HL-60/S4 treated with phorbol 12-myristate 13-acetate at 8.2 ng/mL for 4 days and 3 days (cell line): ENCODE data around the gene PATL2.
"Not testable (repeated sequence)": the region's sequence is repeated elsewhere in the genome, so short reads cannot be mapped to it uniquely, and the experiment has no call there.

ENCODE experiments used
- in situ Hi-C: fragments of 300-500 bp; cut with MboI; formaldehyde crosslinking; loops from 2 replicates; pipeline ENCODE4 v1.15.0; 2022; ENCODE audit warnings: low sequenced_read_pairs

The PATL2 gene

DNA sequence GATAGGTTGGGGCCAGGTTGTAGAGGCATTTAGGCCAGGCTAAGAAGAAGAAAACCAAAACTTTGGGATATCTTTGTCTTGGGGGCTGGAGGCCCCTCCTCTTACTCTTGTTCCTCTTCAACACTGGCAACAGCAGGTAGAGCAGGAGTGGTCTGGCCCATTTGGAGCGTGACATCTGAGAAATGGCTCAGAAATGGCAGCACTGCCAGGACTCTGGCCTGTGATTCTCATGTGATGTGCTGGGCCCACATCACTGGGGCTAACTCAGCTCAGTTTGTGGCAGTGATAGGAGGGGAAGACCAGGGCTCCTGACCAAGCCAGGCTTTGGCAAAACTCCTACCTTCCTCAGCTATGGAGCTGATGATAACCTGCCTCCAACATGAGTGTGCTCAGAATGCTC lies 18.5 kb downstream of the PATL2 start:
- in situ Hi-C loops = no loop called here

DNA sequence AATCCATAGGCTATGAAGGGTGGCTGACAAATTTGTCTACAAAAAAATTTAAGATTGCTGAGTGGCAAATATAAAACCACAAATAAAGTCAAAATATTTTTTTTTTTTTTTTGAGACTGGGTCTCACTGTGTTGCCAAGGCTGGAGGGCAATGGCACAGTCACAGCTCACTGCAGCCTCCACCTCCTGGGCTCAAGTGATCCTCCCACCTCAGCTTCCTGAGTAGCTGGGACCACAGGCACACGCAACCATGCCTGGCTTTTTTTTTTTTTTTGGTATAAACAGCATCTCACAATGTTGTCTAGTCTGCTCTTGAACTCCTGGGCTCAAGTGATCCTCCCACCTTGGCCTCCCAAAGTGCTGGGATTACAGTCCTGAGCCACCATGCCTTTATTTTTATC lies 20.9 kb downstream of the PATL2 start:
- in situ Hi-C loops = not testable (repeated sequence)

DNA sequence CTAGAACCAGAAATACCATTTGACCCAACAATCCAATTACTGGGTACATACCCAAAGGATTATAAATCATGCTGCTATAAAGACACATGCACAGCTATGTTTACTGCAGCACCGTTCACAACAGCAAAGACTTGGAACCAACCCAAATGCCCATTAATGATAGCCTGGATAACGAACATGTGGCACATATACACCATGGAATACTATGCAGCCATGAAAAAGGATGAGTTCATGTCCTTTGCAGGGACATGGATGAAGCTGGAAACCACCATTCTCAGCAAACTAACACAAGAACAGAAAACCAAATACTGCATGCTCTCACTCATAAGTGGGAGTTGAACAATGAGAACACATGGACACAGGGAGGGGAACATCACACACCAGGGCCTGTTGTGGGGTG lies 21.8 kb downstream of the PATL2 start:
- in situ Hi-C loops = not testable (repeated sequence)

DNA sequence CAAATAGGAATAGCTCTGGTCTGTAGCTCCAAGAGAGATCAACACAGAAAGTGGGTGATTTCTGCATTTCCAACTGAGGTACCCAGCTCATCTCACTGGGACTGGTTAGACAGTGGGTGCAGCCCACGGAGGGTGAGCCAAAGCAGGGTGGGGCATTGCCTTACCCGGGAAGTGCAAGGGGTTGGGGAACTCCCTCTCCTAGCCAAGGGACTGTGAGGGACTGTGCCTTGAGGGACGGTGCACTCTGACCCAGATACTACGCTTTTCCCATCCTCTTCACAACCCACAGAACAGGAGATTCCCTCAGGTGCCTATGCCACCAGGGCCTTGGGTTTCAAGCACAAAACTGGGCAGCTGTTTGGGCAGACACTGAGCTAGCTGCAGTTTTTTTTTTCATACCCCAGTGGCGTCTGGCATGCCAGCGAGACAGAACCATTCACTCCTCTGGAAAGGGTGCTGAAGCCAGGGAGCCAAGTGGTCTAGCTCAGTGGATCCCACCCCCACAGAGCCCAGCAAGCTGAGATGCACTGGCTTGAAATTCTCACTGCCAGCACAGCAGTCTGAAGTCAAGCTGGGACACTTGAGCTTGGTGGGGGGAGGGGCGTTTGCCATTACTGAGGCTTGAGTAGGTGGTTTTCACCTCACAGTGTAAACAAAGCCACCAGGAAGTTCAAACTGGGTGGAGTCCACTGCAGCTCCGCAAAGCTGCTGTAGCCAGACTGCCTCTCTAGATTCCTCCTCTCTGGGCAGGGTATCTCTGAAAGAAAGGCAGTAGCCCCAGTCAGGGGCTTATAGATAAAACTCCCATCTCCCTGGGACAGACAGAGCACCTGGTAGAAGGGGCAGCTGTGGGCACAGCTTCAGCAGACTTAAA lies 28.1 kb downstream of the PATL2 start:
- in situ Hi-C loops = not testable (repeated sequence)

DNA sequence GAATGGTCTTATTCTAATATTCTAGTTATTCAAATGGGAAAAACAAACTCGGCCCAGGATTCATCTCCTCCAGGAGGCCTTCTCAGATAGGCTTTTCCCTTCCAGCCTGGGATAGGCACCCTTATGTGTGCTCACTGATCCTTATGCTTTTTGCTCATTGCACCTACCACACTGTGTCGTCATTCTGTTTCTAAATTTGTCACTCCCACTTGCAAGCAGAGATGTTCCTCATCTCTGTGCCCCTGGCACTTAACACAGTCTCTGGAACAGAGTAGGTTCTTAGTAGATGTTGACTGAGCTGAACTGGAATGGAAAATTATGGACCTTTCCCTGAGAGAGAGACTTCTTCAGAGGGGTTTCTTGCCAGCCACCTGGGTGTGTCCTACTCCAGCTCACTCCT lies 28.9 kb downstream of the PATL2 start:
- in situ Hi-C loops = no loop called here

DNA sequence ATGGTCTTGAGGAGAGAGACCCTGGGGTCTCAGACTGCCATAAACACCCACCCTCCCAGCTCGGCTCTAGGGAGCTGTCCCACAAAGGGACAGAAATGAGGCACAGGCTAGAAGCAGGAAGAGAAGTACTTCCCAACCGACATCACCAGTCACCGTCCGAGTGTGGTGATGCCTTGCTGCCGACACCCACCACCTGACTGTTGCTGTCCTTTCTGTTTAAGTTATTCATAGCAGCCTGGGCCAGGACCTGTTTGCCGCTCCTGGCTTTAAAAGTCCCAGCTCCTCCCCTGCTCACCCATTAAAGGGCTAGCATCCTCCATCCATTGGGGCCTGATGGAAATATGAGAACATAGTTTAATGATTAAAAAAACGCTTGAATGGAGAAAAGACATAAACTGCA lies 34.4 kb downstream of the PATL2 start:
- in situ Hi-C loops = no loop called here

DNA sequence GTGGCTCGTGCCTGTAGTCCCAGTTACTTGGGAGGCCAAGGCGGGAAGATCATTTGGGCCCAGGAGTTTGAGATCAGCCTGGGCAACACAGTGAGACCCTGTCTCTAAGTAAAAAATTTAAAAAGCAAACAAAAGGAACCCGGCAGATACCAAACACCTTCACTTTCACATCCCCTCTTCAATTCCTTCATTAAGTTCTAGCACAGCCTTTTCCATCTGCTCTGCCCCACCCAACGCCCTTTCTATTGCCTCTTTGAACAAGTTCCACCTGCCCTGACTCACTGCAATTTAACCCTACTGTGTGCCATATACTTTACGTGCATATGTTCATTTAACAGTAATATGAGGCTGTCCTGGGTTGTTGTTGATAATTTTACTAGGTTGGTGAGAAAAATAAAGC lies 35.2 kb downstream of the PATL2 start:
- in situ Hi-C loops = no loop called here

DNA sequence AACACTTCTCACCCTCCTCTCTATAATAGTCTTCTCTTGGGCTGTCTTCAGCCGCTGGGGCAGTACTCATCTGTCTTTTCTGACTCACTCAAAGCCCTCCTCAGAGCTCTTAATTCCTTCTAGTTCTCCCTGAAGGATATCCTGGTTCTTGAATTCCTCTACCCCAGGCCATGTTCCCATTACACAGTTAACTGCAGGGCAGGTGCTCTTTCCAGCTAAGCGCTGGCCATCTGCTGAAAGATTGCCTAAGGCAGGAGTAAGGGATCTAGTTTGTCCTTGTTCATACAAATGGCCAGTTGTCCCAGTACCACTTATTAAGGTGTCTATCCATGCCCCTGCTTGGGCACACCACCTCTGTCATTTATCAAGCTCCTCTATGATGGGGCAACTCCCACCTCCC lies 37.5 kb downstream of the PATL2 start:
- in situ Hi-C loops = no loop called here

DNA sequence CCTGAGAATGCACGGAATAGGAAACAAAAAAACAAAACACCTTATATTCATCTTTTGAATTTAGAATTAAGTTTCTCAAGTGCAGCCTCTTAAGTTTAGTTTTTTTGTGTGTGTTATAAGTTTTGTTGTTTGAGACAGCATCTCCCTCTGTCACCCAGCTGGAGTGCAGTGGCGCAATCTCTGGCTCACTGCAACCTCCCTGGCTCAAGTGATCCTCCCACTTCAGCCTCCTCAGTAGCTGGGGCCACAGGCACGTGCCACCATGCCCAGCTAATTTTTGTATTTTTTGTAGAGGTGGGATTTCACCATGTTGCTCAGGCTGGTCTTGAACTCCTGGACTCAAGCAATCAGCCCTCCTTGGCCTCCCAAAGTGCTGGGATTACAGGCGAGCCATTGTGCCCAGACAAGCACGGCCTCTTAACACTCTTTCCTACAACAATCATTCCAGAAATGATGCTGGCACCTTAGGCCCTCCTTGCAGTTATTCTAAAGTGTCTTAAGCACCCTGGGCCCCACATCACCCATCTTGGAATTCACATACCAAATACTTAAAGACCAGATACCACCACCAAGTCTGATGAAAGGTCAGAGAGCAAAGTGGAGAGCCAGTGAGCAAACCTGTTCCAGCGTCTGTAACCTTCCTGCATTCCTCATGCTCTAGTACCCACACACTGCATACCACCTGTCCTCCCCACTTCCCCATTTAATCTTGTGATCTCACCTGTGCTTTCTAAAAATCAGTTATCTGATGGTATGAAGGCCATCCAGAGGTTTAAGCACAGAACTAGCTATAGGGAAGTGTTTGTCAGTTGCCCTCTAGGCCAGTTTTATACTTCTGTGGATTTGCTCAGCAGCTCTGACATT lies 40.8 kb downstream of the PATL2 start:
- in situ Hi-C loops = no loop called here

DNA sequence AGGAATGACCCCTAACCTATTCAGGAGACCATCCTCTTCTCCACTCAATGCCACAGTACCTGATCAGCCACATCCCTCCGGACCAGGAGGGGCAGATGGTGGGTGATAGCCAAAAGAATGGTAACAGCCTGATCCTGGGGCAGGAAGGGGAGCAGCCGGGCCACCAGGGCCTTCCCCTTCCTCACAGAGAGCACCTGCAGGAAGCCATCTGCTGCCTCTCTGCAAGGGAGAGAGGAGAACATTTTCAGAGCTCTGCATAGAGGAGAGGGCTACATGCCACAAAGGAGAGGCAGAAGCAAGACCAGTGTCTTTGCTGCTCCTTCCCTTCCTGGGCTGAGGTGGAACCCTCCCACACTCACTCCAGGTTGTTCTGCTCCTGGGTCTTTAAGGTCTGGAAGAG lies 42.2 kb downstream of the PATL2 start:
- in situ Hi-C loops = no loop called here

DNA sequence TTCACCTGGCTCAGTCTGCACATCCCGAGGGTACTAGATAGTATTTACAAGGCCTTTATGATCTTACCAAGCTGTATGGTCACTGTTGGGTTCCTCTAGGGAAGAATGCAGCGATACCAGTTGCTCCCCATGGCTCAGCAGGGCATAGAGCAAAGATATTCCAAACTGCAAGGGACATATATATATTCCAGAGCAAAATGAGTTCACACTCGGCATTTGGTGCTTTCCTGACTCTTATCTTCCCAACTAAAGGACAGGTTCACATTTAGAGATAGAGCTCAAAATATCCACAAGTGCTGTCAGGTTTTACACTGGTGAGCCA lies 44.1 kb downstream of the PATL2 start:
- in situ Hi-C loops = no loop called here

DNA sequence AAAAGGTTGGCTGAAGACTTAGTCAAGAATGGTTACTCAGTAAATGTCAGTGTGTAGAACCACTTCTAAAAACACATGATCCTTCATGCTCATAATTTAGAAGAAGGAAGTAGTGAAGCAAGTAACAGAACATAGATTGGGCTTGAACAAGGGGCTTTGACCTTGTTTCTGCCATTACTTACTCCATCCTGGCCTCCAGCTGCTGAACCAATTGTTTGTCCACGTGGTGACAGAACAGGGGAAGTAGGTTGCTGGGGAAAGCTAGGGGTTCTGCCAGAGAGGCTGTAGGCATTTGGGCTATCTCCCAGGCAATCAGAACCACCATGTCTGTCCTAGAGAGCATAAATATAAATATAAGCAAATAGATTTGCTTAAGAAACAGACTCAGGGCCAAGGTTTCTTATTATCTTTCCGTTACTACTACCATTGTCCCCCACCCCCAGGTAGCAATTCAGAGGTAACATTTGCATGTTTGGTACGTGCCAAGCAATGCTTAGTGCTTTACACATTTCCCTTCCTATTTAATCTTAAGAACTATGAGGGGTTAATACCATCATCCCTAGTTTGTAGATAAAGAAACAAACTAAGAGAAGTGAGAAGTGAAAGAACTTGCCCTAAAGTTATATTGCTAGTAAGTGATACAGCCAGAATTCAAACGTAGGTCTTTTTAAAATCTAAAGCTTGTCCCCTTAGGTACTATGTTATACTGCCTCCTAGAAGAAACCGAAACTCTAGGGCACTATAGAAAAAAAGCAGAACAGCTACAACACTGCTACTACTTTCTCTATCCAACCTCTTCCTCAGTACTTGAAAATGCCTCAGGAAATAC lies 44.7 kb downstream of the PATL2 start:
- in situ Hi-C loops = no loop called here

DNA sequence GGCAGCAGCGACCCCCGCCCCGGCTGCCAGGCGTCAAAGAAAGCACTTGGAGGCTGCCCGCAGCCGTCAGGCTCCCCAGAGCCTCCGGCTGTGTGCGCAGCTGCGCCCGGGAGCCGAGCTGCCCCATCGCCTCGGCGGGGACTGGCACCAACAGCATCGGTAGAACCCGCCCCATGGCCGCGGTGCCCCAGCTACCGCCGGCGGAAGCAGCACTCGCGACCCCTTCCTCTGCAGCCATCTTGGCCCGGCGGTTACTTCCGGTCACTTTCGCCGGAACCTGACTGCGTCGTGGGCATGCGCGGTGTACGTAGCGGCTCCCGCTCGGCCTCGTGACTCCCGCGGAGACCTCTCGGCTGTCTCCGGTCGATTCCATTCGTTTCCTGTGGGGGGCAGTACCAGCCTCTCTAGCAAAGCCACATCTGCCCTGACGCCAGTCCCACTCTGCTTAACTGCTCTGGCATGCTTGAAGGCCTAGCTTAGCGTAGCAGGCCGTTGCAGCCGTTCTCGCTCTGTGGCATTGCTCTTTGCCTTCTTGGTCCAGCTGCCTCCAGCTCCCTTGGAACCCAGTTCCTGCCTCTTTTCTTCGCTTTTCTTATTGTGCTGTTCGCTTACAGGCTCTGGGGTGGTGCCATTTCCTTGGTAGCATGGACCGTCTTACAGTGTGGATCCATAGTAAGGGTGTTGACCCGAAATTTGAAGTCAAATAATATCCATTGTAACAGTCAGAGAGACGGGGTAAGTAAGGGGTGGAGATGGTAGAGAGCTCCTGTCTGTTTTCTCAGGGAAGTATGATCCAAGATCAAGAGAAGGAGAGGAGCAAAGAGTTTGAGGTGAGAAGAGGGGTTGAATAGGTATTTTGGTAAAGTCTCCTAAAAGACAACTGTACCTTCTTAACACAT lies 47.5 kb downstream of the PATL2 start, which contains the start of gene SPG11:
TSS of gene SPG11 (minus strand) at position 253 of the 899 bp plus-strand sequence. CDS start at position 238, 15 bp downstream.
- in situ Hi-C loops = no loop called here

DNA sequence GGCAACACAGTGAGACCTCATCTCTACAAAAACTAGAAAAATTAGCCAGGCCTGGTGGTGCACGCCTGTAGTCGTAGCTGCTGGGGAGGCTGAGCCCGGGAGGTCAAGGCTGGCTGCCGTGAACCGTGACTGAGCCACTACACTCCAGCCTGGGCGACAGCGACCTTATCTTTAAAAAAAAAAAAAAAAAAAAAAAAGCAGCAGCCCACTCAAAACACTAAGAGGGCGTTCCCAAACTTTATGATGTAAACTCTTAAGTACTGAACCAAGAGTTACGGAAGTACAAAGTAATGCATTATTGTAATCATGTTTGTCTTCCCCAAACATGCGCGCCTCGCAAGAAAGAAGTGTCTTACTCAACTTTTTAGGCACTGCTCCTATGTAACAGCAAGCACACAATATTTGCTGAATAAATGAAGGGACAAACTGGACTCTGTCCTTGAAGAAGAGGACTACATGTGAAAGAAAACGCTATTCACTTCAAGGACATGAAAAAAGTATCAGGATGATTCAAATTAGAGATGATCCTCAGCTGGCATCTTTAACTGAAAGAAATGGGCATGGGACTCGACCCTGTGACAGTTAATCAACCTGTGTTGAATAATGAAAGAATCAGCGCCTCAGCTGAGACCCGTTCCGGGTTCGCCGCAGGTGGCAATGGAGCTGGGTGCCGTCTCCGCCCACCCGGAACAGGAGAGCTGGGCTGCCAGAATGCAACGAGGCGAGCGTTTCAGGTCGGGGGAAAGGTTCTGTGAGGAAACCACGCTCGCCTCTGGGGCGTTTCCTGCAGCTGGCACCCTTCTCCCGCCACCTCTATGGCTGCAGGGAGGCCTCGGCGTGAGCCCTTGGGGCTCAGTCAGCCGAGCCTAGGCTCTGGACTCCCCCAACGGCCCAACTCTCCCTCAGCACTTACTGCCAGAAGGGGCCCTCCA lies 48.4 kb downstream of the PATL2 start:
- in situ Hi-C loops = no loop called here

DNA sequence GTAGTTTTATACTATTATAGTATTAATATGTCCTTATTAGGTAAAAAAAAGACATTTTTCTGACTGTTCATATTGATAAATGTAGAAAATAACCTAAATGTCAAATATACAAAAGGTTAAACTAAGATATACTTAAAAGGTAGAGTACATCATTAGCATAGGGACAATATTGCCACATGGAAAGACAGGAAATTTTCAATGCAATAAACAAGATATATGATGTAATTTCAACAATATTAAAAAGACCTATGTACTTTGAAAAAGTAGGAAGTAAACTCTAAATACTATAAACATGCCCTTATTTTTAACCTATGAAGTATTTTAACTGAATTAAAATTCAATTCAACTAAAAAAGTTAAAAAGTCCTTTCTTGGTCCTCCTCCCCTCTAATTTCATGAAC lies 49.5 kb downstream of the PATL2 start:
- in situ Hi-C loops = no loop called here

DNA sequence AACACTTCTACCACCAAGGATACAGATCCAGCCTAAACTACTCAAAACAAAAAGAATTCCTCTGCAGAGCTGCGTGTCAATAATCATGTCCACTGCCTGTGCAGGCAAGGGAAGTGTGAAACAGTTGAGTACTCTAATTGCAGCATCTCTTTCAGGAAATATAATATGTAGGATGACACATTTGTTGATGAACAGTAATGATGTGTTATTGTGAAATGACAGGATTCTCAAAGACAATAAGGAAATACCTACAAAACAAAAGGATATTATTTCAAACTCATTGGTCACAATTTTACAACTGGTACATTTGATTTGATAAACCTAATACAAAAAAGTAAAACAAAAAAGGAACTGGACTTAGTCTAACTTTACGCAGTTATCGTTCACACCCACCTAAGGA lies 52.1 kb downstream of the PATL2 start:
- in situ Hi-C loops = no loop called here

DNA sequence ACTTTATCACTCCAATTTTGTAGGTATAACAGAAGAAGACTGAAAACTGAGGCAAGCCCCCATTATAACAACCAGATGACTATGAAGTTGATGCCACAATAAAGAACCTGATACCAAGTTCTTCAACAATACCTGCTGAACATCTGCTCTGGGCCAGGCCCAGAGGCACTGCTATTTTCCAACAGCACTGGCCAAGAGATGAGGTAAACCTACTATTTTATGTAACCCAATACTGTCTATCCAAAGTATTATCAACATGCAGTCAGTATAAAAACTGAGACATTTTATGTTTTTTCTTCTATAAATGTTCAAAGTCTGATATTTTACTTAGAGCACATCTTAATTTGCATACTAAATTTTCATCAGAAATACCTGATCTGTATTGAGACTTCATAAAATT lies 53.7 kb downstream of the PATL2 start:
- in situ Hi-C loops = no loop called here

DNA sequence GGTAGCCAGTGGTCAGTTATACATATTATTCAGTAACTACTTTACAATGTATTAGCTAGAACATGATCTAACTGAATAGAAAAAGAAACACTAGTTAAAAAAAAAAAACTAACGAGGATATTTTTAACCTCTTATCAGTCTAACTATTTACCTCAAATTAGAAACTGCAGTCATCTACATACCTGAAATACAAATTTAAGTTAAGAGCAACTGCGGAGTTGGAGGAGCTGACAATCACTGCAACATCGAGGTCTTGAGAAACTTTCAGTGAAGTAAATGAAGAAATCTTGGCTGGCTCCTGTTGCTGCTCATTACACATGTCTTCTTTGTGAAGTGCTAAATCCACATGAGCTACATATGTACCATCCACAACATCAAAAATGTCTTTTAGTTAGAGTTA lies 54.2 kb downstream of the PATL2 start:
- in situ Hi-C loops = no loop called here

DNA sequence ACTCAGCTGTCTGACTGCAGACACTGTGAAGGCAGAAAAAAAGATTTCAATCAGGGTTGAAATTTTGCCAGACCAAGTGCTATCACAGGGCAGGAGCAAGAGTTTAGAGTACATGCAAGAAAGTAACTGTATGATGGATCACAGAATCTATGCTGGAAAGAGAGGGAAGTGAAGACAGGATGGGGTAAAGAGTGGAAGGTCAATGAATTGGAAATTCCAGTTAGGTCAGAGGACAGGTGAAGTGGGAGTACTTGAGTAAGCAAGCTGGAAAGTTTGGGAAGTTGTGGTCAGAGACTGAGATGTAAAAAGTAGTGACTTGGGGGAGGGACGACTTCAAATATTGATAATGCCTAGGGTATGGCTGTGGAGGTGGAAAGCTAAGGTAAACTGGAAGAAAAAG lies 54.8 kb downstream of the PATL2 start:
- in situ Hi-C loops = no loop called here
